ENCODE data around the gene ENAH.

Gene ENAH

GRCh38 chr1:225462714-225463574 is 190.0 kb downstream of the ENAH start:
- H3K4me3 Mint-ChIP-seq: no peak overlapping the region
- H3K9me3 Mint-ChIP-seq: no peaks in the 10 kb centered on the region
- peaks cover 3% of the 10 kb centered on the region for H3K36me3 Mint-ChIP-seq (ENCODE audit: low read depth)
- H3K27me3 Mint-ChIP-seq: no peaks in the 10 kb centered on the region
- no peak for DNase-seq
- H3K4me1 Mint-ChIP-seq (ENCODE audit: low read depth): peaks cover 56% of the 10 kb centered on the region
- no peak overlapping the region for H3K27ac Mint-ChIP-seq

- Mint-ChIP-seq H3K27me3 (no peaks in the 10 kb centered on the region), H3K4me3 (no peak overlapping the region), H3K36me3 (ENCODE audit: low read depth) (no peaks in the 10 kb centered on the region), H3K27ac (no peak overlapping the region), H3K9me3 (no peaks in the 10 kb centered on the region), H3K4me1 (ENCODE audit: low read depth) (peaks cover 54% of the 10 kb centered on the region)
- no peak for DNase-seq
Observed at GRCh38 chr1:225462429-225462713, 190.6 kb downstream of the ENAH start.

- H3K4me3 Mint-ChIP-seq: no peak overlapping the region
- peaks cover 50% of the 10 kb centered on the region for H3K4me1 Mint-ChIP-seq (ENCODE audit: low read depth)
- H3K27me3 Mint-ChIP-seq: no peaks in the 10 kb centered on the region
- no peaks in the 10 kb centered on the region for H3K36me3 Mint-ChIP-seq (ENCODE audit: low read depth)
- DNase-seq: no peak
- H3K27ac Mint-ChIP-seq: no peak overlapping the region
- H3K9me3 Mint-ChIP-seq: no peaks in the 10 kb centered on the region
Observed at GRCh38 chr1:225461533-225462428, 191.1 kb downstream of the ENAH start.

GRCh38 chr1:225460737-225461532 is 192.0 kb downstream of the ENAH start:
- H3K4me1 Mint-ChIP-seq (ENCODE audit: low read depth): peaks cover 43% of the 10 kb centered on the region
- peak overlapping the region; percentile 18 for H3K4me3 Mint-ChIP-seq
- no peaks in the 10 kb centered on the region for H3K27me3 Mint-ChIP-seq
- peak; percentile 54 for DNase-seq
- peak overlapping the region; percentile 71 for H3K27ac Mint-ChIP-seq
- no peaks in the 10 kb centered on the region for H3K36me3 Mint-ChIP-seq (ENCODE audit: low read depth)
- no peaks in the 10 kb centered on the region for H3K9me3 Mint-ChIP-seq

- Mint-ChIP-seq H3K36me3 (ENCODE audit: low read depth) (no peaks in the 10 kb centered on the region), H3K9me3 (no peaks in the 10 kb centered on the region), H3K27me3 (no peaks in the 10 kb centered on the region), H3K27ac (peak overlapping the region; percentile 71), H3K4me1 (ENCODE audit: low read depth) (peaks cover 42% of the 10 kb centered on the region), H3K4me3 (peak overlapping the region; percentile 18)
- peak; percentile 32 for DNase-seq
Observed at GRCh38 chr1:225460021-225460736, 192.7 kb downstream of the ENAH start.

GRCh38 chr1:225458222-225458631 is 194.7 kb downstream of the ENAH start:
- Mint-ChIP-seq H3K27ac (no peak overlapping the region), H3K9me3 (no peaks in the 10 kb centered on the region)
- no peak for DNase-seq

GRCh38 chr1:225454733-225455132 is 198.2 kb downstream of the ENAH start:
- Mint-ChIP-seq H3K9me3 (no peaks in the 10 kb centered on the region), H3K36me3 (ENCODE audit: low read depth) (no peaks in the 10 kb centered on the region), H3K4me3 (peak overlapping the region; percentile 23), H3K27ac (peak overlapping the region; percentile 78), H3K4me1 (ENCODE audit: low read depth) (peaks cover 54% of the 10 kb centered on the region), H3K27me3 (no peaks in the 10 kb centered on the region)
- peak; percentile 80 for DNase-seq

More at GRCh38 chr1:225458222-225458631, 194.7 kb downstream of the ENAH start:
- H3K4me3 Mint-ChIP-seq: no peak overlapping the region
- H3K4me1 Mint-ChIP-seq (ENCODE audit: low read depth): peaks cover 58% of the 10 kb centered on the region
- H3K36me3 Mint-ChIP-seq (ENCODE audit: low read depth): no peaks in the 10 kb centered on the region
- H3K27me3 Mint-ChIP-seq: no peaks in the 10 kb centered on the region

- Mint-ChIP-seq H3K27me3 (no peaks in the 10 kb centered on the region), H3K36me3 (ENCODE audit: low read depth) (no peaks in the 10 kb centered on the region), H3K27ac (peak overlapping the region; percentile 78), H3K4me3 (no peak overlapping the region), H3K9me3 (no peaks in the 10 kb centered on the region), H3K4me1 (ENCODE audit: low read depth) (peaks cover 50% of the 10 kb centered on the region)
- DNase-seq: peak; percentile 29
Observed at GRCh38 chr1:225453797-225454648, 198.9 kb downstream of the ENAH start.

GRCh38 chr1:225451840-225452515 is 200.9 kb downstream of the ENAH start:
- Mint-ChIP-seq H3K4me1 (ENCODE audit: low read depth) (peaks cover 50% of the 10 kb centered on the region), H3K27me3 (no peaks in the 10 kb centered on the region), H3K36me3 (ENCODE audit: low read depth) (no peaks in the 10 kb centered on the region), H3K4me3 (no peak overlapping the region), H3K9me3 (no peaks in the 10 kb centered on the region), H3K27ac (no peak overlapping the region)
- DNase-seq: no peak

GRCh38 chr1:225451340-225451739 is 201.6 kb downstream of the ENAH start:
- Mint-ChIP-seq H3K27me3 (no peaks in the 10 kb centered on the region), H3K4me3 (no peak overlapping the region), H3K36me3 (ENCODE audit: low read depth) (no peaks in the 10 kb centered on the region), H3K4me1 (ENCODE audit: low read depth) (peaks cover 53% of the 10 kb centered on the region), H3K9me3 (no peaks in the 10 kb centered on the region), H3K27ac (no peak overlapping the region)
- DNase-seq: no peak

- Mint-ChIP-seq H3K4me1 (ENCODE audit: low read depth) (peaks cover 60% of the 10 kb centered on the region), H3K4me3 (no peak overlapping the region), H3K27me3 (no peaks in the 10 kb centered on the region), H3K36me3 (ENCODE audit: low read depth) (no peaks in the 10 kb centered on the region), H3K9me3 (no peaks in the 10 kb centered on the region), H3K27ac (no peak overlapping the region)
- DNase-seq: peak; percentile 38
Observed at GRCh38 chr1:225450491-225451191, 202.3 kb downstream of the ENAH start.

GRCh38 chr1:225449774-225450173 is 203.1 kb downstream of the ENAH start:
- Mint-ChIP-seq H3K27ac (no peak overlapping the region), H3K27me3 (no peaks in the 10 kb centered on the region), H3K36me3 (ENCODE audit: low read depth) (no peaks in the 10 kb centered on the region), H3K4me1 (ENCODE audit: low read depth) (peaks cover 61% of the 10 kb centered on the region), H3K9me3 (no peaks in the 10 kb centered on the region), H3K4me3 (no peak overlapping the region)
- DNase-seq: no peak
